GM12878 (cell line): ENCODE measurements around the gene SORL1. TPM values are rescaled to one million over a fixed set of nuclear protein-coding genes. Genes with fewer than 3 reads are reported as not detected.

Source experiments
- ATAC-seq: fragments of 200-7000 bp; cut with Tn5 transposase; 3 replicates; pipeline ENCODE4 v1.9.1; 2020; ENCODE audit warnings: mild to moderate bottlenecking, moderate library complexity
- BruUV-seq: library from RNA; stranded (reverse); fragments of 400-500 nt; replicated peaks from 2 replicates; lab custom pipeline; 2021; lab: Mats Ljungman, UMichigan
- CTCF ChIA-PET: fragments of 300-600 bp; sonication (Branson Sonifier 250); formaldehyde crosslinking; extraction: SDS; loops from one replicate; lab custom pipeline; 2021; ENCODE audit warnings: inconsistent platforms; lab: Yijun Ruan, JAX
- POLR2A ChIA-PET: fragments of 350-600 bp; formaldehyde crosslinking; extraction: SDS; loops from one replicate; lab custom pipeline; 2021; ENCODE audit warnings: inconsistent platforms; lab: Charles Lee
- RAD21 ChIA-PET: fragments of 300-600 bp; sonication (Branson Sonifier 250); formaldehyde crosslinking; loops from one replicate; lab custom pipeline; 2023; ENCODE audit warnings: antibody characterized with exemption; ENCODE audit not compliant: unreplicated experiment; lab: Charles Lee
- SMC1A ChIA-PET: fragments of 300-600 bp; sonication (Branson Sonifier 250); formaldehyde crosslinking; loops from one replicate; lab custom pipeline; 2023; ENCODE audit not compliant: unreplicated experiment, uncharacterized antibody; lab: Charles Lee
- DNase-seq: peaks from one replicate; pipeline ENCODE4 v3.0.0-alpha.2; 2011; ENCODE audit warnings: low read depth, low spot score
- FAIRE-seq: peaks from 3 replicates; lab custom pipeline; 2011; peaks lifted over from hg19 to GRCh38; lab: Jason Lieb, UNC
- H2AFZ ChIP-seq: 2 replicates; pipeline ENCODE4 v1.6.0; 2011; ENCODE audit warnings: low read depth, low read length, control low read depth; ENCODE audit not compliant: control insufficient read depth
- H3K27ac ChIP-seq: 2 replicates; pipeline ENCODE4 v1.5.1; 2011; ENCODE audit warnings: control low read depth; ENCODE audit not compliant: control insufficient read depth, insufficient read depth
- H3K27me3 ChIP-seq, 2 experiments: replicated peaks in 1 of 2; 2 replicates each; pipeline versions ENCODE4 v1.6.0 to v1.6.1; 2011; ENCODE audit warnings: low read length in 1 of 2; ENCODE audit not compliant: control insufficient read depth in 2 of 2, insufficient read depth in 2 of 2
- H3K36me3 ChIP-seq, 2 experiments: 2 replicates each; pipeline ENCODE4 v1.5.1; 2011; ENCODE audit warnings: low read length in 1 of 2; ENCODE audit not compliant: control insufficient read depth in 2 of 2, insufficient read depth in 2 of 2
- H3K4me1 ChIP-seq: 2 replicates; pipeline ENCODE4 v1.6.1; 2011; ENCODE audit warnings: mild to moderate bottlenecking, low read length, moderate library complexity, mixed read lengths; ENCODE audit not compliant: control insufficient read depth, insufficient read depth
- H3K4me2 ChIP-seq: 2 replicates; pipeline ENCODE4 v1.6.0; 2011; ENCODE audit warnings: control low read depth; ENCODE audit not compliant: control insufficient read depth, insufficient read depth
- H3K4me3 ChIP-seq: fragments of 200-600 bp; sonication (generic); 2 replicates; pipeline ENCODE4 v1.5.1; 2016
- H3K79me2 ChIP-seq: 2 replicates; pipeline ENCODE4 v1.6.0; 2011; ENCODE audit warnings: low read length; ENCODE audit not compliant: control insufficient read depth, insufficient read depth
- H3K9ac ChIP-seq: 2 replicates; pipeline ENCODE4 v1.8.0; 2011; ENCODE audit warnings: low read length, control low read depth, mixed read lengths; ENCODE audit not compliant: control insufficient read depth, insufficient read depth
- H3K9me3 ChIP-seq: replicated peaks from 3 replicates; pipeline ENCODE4 v1.5.1; 2011; ENCODE audit warnings: mild to moderate bottlenecking, low read length; ENCODE audit not compliant: control insufficient read depth, insufficient read depth
- H4K20me1 ChIP-seq: 2 replicates; pipeline ENCODE4 v1.6.0; 2011; ENCODE audit not compliant: control insufficient read depth, insufficient read depth
- ATF3 ChIP-seq: IDR thresholded peaks from 2 replicates; pipeline ENCODE4 v1.6.1; 2011; ENCODE audit warnings: low read depth, mild to moderate bottlenecking, low read length, moderate library complexity, borderline replicate concordance; ENCODE audit errors: extremely low read depth
- BHLHE40 ChIP-seq, 2 experiments: fragments of 450-650 bp in 1 of 2; IDR thresholded peaks; 2 replicates each; pipeline ENCODE4 v1.6.1; 2011 to 2017; ENCODE audit warnings: low read depth in 2 of 2, borderline replicate concordance in 1 of 2, improper control_type of control experiment in 1 of 2, low read length in 1 of 2, mild to moderate bottlenecking in 1 of 2
- CEBPB ChIP-seq, 2 experiments: fragments of 150-350 bp in 1 of 2; IDR thresholded peaks; 2 replicates each; pipeline ENCODE4 v1.6.1; 2012 to 2014; ENCODE audit warnings: low read depth in 2 of 2, low read length in 2 of 2, borderline replicate concordance in 1 of 2, inconsistent platforms in 1 of 2
- DPF2 ChIP-seq: fragments of 450-650 bp; IDR thresholded peaks from 2 replicates; pipeline ENCODE4 v1.6.1; 2017; ENCODE audit warnings: mild to moderate bottlenecking
- EED ChIP-seq: sonication (generic); IDR thresholded peaks from 2 replicates; pipeline ENCODE4 v1.6.1; 2016; ENCODE audit warnings: antibody characterized with exemption, low read depth
- ETV6 ChIP-seq, 2 experiments: fragments of 450-650 bp in 1 of 2; IDR thresholded peaks in 1 of 2; conservative IDR thresholded peaks in 1 of 2; 2 replicates each; pipeline ENCODE4 v1.6.1; 2014; ENCODE audit warnings: antibody characterized with exemption in 1 of 2, borderline replicate concordance in 1 of 2, low read depth in 1 of 2, mild to moderate bottlenecking in 1 of 2, moderate library complexity in 1 of 2
- HDAC2 ChIP-seq: fragments of 200-600 bp; sonication (generic); IDR thresholded peaks from 2 replicates; pipeline ENCODE4 v1.6.1; 2017
- IRF4 ChIP-seq: IDR thresholded peaks from 2 replicates; pipeline ENCODE4 v1.6.1; 2011; ENCODE audit warnings: low read depth, low read length
- JUND ChIP-seq: IDR thresholded peaks from 2 replicates; pipeline ENCODE4 v1.6.1; 2012; ENCODE audit warnings: low read depth, mild to moderate bottlenecking, low read length, improper control_type of control experiment, moderate library complexity
- KLF5 ChIP-seq: fragments of 450-650 bp; IDR thresholded peaks from 2 replicates; pipeline ENCODE4 v1.6.1; 2014; ENCODE audit warnings: mild to moderate bottlenecking; ENCODE audit not compliant: partially characterized antibody
- NBN ChIP-seq: fragments of 450-650 bp; IDR thresholded peaks from 2 replicates; pipeline ENCODE4 v1.6.1; 2016
- PAX8 ChIP-seq: fragments of 450-650 bp; IDR thresholded peaks from 2 replicates; pipeline ENCODE4 v1.6.1; 2017; ENCODE audit warnings: mild to moderate bottlenecking, moderate library complexity
- POLR2A ChIP-seq: IDR thresholded peaks from 2 replicates; pipeline ENCODE4 v1.6.1; 2011; ENCODE audit warnings: low read depth, mild to moderate bottlenecking, low read length
- POLR2AphosphoS2 ChIP-seq: IDR thresholded peaks from 2 replicates; pipeline ENCODE4 v1.6.1; 2011; ENCODE audit warnings: low read depth, mild to moderate bottlenecking, low read length, improper control_type of control experiment, moderate library complexity
- SREBF1 ChIP-seq: IDR thresholded peaks from 2 replicates; pipeline ENCODE4 v1.6.1; 2012; ENCODE audit warnings: mild to moderate bottlenecking, low read length
- TAF1 ChIP-seq: IDR thresholded peaks from 2 replicates; pipeline ENCODE4 v1.6.1; 2011; ENCODE audit warnings: mild to moderate bottlenecking, low read depth, low read length, borderline replicate concordance
- WRNIP1 ChIP-seq: IDR thresholded peaks from 2 replicates; pipeline ENCODE4 v1.6.1; 2011; ENCODE audit warnings: low read depth, low read length, improper control_type of control experiment, borderline replicate concordance
- YY1 ChIP-seq: IDR thresholded peaks from 2 replicates; pipeline ENCODE4 v1.6.1; 2011; ENCODE audit warnings: low read depth, mild to moderate bottlenecking, low read length
- ZNF207 ChIP-seq: fragments of 450-650 bp; IDR thresholded peaks from 2 replicates; pipeline ENCODE4 v1.6.1; 2014; ENCODE audit warnings: antibody characterized with exemption, mild to moderate bottlenecking, borderline replicate concordance
- ZNF217 ChIP-seq: fragments of 450-650 bp; IDR thresholded peaks from 2 replicates; pipeline ENCODE4 v1.6.1; 2017; ENCODE audit warnings: antibody characterized with exemption, mild to moderate bottlenecking
- ZZZ3 ChIP-seq: IDR thresholded peaks from 2 replicates; pipeline ENCODE4 v1.6.1; 2011; ENCODE audit warnings: low read depth; ENCODE audit not compliant: control insufficient read depth, insufficient read length
- WGBS: methylation state at CpG from one replicate; pipeline ENCODE4 v1.1.6; 2016; ENCODE audit warnings: low lambda C conversion rate; ENCODE audit not compliant: insufficient replicate concordance, insufficient coverage; ENCODE audit errors: missing lambda C conversion rate; 5-methylcytosine and 5-hydroxymethylcytosine counted together
- in situ Hi-C: fragments of 300-500 bp; cut with MboI; formaldehyde crosslinking; loops from 9 replicates; pipeline ENCODE4 v1.14.3; 2018; ENCODE audit warnings: mixed read lengths
- intact Hi-C: fragments of 100-400 bp; cut with micrococcal nuclease; formaldehyde crosslinking; loops from one replicate; pipeline ENCODE4 v1.14.2; 2022; ENCODE audit not compliant: unreplicated experiment
- polyA plus RNA-seq, 11 experiments: library from polyadenylated mRNA; depleted of rRNA in 4 of 11; unstranded in 6 of 11; stranded (reverse) in 5 of 11; fragments of >200 nt; fragmentation: Nextera tagmentation in 4 of 11; fragmentation: Illumina TruSeq in 1 of 11; extraction: Ambion mirVana in 4 of 11; extraction: Trizol in 1 of 11; gene quantifications; 1 replicate in 1 of 11; 2 replicates in 10 of 11; pipeline versions ENCODE4 v1.2.1 to v1.2.3, GENCODE V29; 2011 to 2016; ENCODE audit warnings: inconsistent platforms in 2 of 11, missing spikeins in 2 of 11, low read depth in 1 of 11
- total RNA-seq, 4 experiments: library from RNA; depleted of rRNA in 3 of 4; stranded (reverse); fragments of >200 nt in 3 of 4; fragmentation: Illumina TruSeq in 1 of 4; extraction: Trizol in 1 of 4; gene quantifications; 2 replicates each; pipeline versions ENCODE4 v1.2.1 to v1.2.3, GENCODE V29; 2013 to 2021

The SORL1 gene
- total and polyA plus RNA-seq, 10 of the 15 experiments (the other 5 are each of a cell fraction or from before 2014, with no cell fraction given), result 20.2 to 107 (median 59.9) TPM

DNA sequence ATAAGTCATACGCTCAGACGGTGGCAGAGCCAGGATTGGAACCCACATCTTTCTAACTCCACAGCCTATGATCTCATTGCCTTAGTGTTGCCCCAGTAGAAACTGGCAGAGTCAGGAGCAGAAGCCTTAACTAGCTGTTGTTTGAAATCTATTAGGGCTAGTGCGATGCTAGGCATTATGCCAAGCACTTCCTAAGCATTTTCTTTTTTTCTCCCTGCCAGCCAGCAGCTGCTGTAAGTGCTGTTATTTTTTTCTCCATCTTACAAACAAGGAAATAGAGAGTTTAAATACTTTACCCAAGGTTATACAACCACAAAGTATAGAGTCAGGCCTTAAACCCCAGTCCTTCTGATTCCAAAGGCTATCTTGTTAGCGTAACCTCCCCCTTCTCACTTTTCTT is 161.6 kb downstream of the SORL1 start:
- ChIA-PET POLR2A (no interaction called here), RAD21 (no interaction called here), SMC1A (interaction anchor here (1.0 to 1.1 kb wide), 2 partner anchors 12 to 18 kb away, joined by 3 read pairs; no protein-coding TSS in a partner anchor), CTCF (interaction anchor here (1.1 to 1.5 kb wide), 2 partner anchors 294 to 967 kb away, joined by 3 read pairs; no protein-coding TSS in a partner anchor)
- Histone ChIP-seq H2AFZ (no peak overlapping the region), H3K27ac (no peak overlapping the region), H3K4me2 (no peak overlapping the region), H4K20me1 (no peaks in the 10 kb centered on the region), H3K4me3 (no peak overlapping the region), H3K36me3 (peaks cover 33 to 69% of the 10 kb centered on the region in 2 experiments), H3K9ac (no peak overlapping the region), H3K27me3 (no peaks in the 10 kb centered on the region), H3K79me2 (no peaks in the 10 kb centered on the region), H3K4me1 (no peaks in the 10 kb centered on the region), H3K9me3 (no peaks in the 10 kb centered on the region)
- no peak for TF ChIP-seq POLR2A
- TF ChIP-seq NBN, result no peak
- no peak for TF ChIP-seq CEBPB (IDR thresholded peaks at IDR 0.05; ENCODE audit: borderline replicate concordance in 1 of 2, low read depth in 2 of 2, low read length in 2 of 2)
- no peak for TF ChIP-seq ATF3
- no peak for TF ChIP-seq ZNF217
- TF ChIP-seq KLF5, result no peak
- intact Hi-C loops, result no loop called here
- no peak for FAIRE-seq
- no TSS peak for BruUV-seq
- WGBS, result 99% methylated on average over 4 of the region's 4 CpGs
- in situ Hi-C loops, result no loop called here
- DNase-seq, result no peak
- ATAC-seq, result no peak

- ATAC-seq (no peak), FAIRE-seq (no peak)
- TF ChIP-seq ZNF207 (no peak), BHLHE40 (IDR thresholded peaks at IDR 0.05; ENCODE audit: borderline replicate concordance in 1 of 2, low read depth in 2 of 2, low read length in 1 of 2) (no peak), HDAC2 (no peak), POLR2AphosphoS2 (no peak), WRNIP1 (no peak), EED (no peak), JUND (no peak), DPF2 (no peak), SREBF1 (no peak), ZZZ3 (no peak), TAF1 (no peak), PAX8 (no peak), YY1 (no peak), ETV6 (conservative IDR thresholded peaks at IDR 0.05 in 1 of 2, IDR thresholded peaks at IDR 0.05 in 1 of 2; ENCODE audit: borderline replicate concordance in 1 of 2, low read depth in 1 of 2) (no peak), IRF4 (no peak)
These were observed 162.6 kb downstream of the SORL1 start for GRCh38 chr11:121614636-121615240.

More at GRCh38 chr11:121614636-121615240, 162.6 kb downstream of the SORL1 start:
- in situ Hi-C loops (no loop called here), intact Hi-C loops (no loop called here)
- BruUV-seq, result no TSS peak
- Histone ChIP-seq H3K79me2 (no peaks in the 10 kb centered on the region), H3K27me3 (no peaks in the 10 kb centered on the region), H3K4me1 (no peaks in the 10 kb centered on the region), H3K9me3 (no peaks in the 10 kb centered on the region), H3K4me3 (no peak overlapping the region), H3K27ac (no peak overlapping the region), H3K9ac (no peak overlapping the region), H4K20me1 (no peaks in the 10 kb centered on the region), H3K4me2 (no peak overlapping the region), H3K36me3 (peaks cover 33 to 66% of the 10 kb centered on the region in 2 experiments), H2AFZ (no peak overlapping the region)
- no peak for DNase-seq
- WGBS, result 90% methylated on average over 12 of the region's 12 CpGs
- RAD21 ChIA-PET, result no interaction called here
- SMC1A ChIA-PET, result no interaction called here
- CTCF ChIA-PET, result no interaction called here
- POLR2A ChIA-PET, result no interaction called here
